Fibroblast of pulmonary artery (primary cell): ENCODE data around the gene MYOM1.

Experiments used
- DNase-seq: peaks from one replicate; pipeline ENCODE4 v3.0.0-alpha.2; 2010; ENCODE audit warnings: low read depth
- H3K4me3 ChIP-seq: replicated peaks from 2 replicates; pipeline ENCODE4 v1.5.1; 2011; ENCODE audit warnings: low read depth, mild to moderate bottlenecking, control low read depth, low read length, moderate library complexity
- TF ChIP-seq, protein P1 (sequence below): IDR thresholded peaks from 2 replicates; pipeline ENCODE4 v1.5.1; 2011; ENCODE audit warnings: mild to moderate bottlenecking, control low read depth, low read length, inconsistent platforms; ENCODE audit errors: missing control alignments

MYOM1 gene

DNA sequence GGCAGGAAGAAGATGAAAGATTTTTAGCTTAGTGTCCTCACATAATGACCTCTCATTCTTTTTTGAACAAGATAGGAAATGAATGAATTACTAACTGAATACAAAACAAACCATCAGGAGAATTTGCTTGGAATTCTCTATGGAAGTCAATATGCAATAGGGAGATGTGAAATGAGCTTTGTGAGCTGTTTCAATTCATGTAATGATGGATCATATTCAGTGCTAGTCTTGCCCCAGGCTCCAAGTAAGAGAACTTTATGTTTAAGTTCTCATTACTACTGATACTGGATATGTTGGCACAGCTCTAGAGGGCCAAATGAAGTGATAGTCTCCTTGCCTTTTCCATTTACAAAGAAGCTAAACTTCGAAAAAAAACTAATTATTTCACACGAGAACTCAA, 29.2 kb downstream of the MYOM1 start:
- no peak overlapping the region for H3K4me3 ChIP-seq
- TF ChIP-seq, protein P1, sequence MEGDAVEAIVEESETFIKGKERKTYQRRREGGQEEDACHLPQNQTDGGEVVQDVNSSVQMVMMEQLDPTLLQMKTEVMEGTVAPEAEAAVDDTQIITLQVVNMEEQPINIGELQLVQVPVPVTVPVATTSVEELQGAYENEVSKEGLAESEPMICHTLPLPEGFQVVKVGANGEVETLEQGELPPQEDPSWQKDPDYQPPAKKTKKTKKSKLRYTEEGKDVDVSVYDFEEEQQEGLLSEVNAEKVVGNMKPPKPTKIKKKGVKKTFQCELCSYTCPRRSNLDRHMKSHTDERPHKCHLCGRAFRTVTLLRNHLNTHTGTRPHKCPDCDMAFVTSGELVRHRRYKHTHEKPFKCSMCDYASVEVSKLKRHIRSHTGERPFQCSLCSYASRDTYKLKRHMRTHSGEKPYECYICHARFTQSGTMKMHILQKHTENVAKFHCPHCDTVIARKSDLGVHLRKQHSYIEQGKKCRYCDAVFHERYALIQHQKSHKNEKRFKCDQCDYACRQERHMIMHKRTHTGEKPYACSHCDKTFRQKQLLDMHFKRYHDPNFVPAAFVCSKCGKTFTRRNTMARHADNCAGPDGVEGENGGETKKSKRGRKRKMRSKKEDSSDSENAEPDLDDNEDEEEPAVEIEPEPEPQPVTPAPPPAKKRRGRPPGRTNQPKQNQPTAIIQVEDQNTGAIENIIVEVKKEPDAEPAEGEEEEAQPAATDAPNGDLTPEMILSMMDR, result no peak
- DNase-seq, result no peak

DNA sequence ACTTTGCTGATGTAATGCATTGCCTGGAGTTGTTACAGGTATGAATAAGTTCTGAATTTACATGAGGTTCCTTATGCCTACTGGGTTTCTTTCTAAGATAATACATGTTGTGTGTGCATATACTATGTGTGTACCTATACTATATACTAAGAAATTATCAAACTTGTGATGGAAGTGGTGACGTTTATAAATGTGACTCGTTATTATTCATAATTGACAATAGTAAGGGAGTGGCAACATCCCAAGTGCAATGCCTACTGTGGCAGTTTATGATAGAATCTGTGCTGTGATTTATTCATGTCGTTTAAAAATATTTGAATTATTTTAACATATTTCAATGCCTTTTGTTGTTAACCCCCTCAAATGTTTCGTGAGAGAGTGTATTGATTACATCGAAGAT, 29.9 kb downstream of the MYOM1 start:
- H3K4me3 ChIP-seq, result no peak overlapping the region
- TF ChIP-seq, protein P1, result no peak
- no peak for DNase-seq

DNA sequence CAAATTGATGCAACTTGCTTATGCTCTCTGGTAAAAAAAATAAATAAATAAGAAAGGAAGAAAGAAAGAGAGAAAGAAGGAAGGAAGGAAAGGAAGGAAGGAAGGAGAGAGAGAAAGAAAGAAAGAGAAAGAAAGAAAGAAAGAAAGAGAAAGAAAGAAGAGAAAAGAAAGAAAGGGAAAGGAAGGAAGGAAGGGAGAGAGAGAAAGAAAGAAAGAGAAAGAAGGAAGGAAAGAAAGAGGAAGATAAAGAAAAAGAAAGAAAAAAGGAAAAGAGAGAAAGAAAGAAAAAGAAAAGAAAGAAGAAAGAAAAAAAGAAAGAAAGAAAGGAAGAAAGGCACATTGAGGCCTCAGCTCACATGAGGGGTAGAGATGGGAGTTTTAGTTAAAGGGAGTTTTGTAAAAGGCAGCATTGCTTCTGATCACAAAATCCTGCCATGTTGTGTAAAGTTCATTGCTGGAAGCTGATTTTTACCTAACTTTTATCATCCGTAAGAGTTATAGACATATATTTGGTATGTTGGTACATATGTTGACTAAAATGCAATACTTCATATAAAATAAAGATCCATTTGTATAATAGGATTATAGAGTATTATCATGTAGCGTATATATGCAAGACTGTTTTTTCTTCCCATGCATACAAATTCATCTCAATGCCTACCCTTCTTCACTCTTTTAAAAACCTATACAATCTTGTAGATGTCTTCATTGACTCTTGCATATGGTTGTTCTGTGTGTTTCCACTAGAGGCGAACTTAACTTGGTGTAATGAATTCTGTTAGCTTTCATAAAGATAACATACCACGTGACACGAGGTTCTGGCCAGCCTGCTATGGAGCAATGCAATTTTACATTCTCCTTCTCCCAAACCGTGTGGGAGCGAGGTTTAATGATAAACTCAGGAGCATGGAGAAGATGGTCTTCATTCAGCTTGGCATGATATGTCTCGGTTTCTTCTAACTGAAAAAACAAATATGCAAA, 32.8 kb downstream of the MYOM1 start:
- peak; percentile 57 for DNase-seq
- no peak overlapping the region for H3K4me3 ChIP-seq
- TF ChIP-seq, protein P1, result peak; percentile 33

DNA sequence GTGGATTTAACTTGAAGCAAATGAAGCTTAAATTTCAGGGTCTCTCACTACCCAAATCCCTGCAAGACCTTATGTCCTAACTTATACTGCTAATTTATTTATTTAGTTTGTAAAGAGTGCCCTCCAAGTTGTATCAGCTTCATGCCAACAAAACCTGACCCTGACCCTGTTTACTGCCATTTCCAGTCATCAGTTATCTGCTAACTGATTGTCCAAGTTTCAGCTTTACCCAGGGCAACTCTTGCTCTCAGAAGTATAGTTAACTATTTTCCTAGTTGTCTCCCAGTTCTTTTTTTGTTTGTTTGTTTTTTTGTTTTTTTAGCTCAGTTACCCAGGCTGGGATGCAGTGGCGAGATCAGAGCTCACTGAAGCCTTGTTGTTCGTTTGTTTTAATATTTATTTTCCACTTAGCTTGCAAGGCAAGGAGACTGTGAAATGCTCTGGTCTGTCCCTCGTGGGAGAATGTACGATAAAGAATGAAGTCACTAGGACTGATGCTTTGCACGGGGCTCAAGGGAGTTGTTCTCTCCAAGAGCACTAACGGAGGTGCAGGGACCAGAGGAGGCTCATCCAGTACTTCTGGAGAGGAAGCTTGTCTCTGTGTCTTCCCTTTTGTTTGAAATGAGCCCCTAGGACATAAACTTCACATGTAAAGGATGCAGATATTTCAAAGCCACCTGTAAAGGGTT, 35.3 kb downstream of the MYOM1 start:
- TF ChIP-seq, protein P1, result no peak

DNA sequence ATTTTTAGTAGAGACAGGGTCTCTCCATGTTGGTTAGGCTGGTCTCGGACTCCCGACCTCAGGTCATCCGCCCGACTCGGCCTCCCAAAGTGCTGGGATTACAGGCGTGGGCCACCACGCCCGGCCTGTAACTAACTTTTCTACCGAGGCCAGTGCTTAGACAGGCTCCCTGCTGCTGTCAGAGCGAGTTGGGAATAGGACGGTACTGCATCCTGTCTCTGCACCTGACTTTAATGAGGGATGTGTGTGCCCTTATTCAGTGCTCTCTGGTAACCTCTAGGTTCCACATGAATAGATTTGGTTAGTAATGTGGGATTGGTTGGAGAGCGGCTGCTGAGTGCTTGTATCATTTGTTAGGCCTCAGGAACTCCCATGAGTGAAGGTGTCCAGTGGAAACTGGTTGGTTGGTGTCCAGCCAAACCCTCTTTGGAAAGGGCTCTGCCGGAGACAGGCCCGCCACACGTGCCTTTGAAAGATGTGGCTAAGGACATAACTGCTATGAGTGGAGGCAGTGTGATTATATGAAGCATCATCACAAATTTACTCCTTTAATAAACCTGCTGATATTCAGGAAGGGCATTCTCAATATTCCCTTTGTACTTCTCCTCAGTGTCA, 36.6 kb downstream of the MYOM1 start:
- TF ChIP-seq, protein P1, result no peak
- no peak overlapping the region for H3K4me3 ChIP-seq
- DNase-seq, result no peak

More for the DNA sequence above, 35.3 kb downstream of the MYOM1 start:
- H3K4me3 ChIP-seq, result no peak overlapping the region
- DNase-seq, result no peak

DNA sequence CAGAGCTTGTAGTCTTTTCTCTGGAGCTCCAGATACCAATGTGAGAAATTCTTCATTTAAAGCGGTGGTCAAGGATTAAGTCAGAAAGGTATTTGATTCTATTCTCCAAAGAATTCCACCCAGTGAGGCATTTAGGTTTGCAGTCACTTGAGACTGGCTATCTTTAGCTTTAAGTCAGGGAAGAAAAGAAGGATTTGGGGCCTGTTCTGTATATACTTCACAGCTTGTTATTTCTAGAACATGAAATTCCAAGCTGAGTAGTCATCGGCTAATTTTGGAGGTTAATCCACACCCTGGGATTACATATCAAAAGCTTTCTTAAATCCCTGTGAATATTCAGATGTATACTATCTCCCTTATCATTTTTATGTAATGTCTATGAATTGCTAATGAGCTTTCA, 39.4 kb downstream of the MYOM1 start:
- TF ChIP-seq, protein P1, result no peak
- peak; percentile 21 for DNase-seq

More for the DNA sequence above, 39.4 kb downstream of the MYOM1 start:
- H3K4me3 ChIP-seq, result no peak overlapping the region
